HL-60 (cell line): ENCODE results near the gene PIK3CA.
A peak's percentile ranks its signal among the peaks of the same experiment; 100 is the strongest.

ENCODE experiments used
- DNase-seq, 2 experiments: peaks; one replicate each; pipeline ENCODE4 v3.0.0-alpha.2; 2010 to 2020; ENCODE audit warnings: low read depth in 1 of 2, low spot score in 1 of 2
- H3K27ac ChIP-seq: fragments of 250-450 bp; sonication (Bioruptor Pico); replicated peaks from 2 replicates; pipeline ENCODE4 v1.5.1; 2020; ENCODE audit warnings: mild to moderate bottlenecking, moderate library complexity
- H3K27me3 ChIP-seq: fragments of 250-450 bp; sonication (Bioruptor Pico); 2 replicates; pipeline ENCODE4 v1.5.1; 2021; ENCODE audit warnings: mild to moderate bottlenecking, moderate library complexity; ENCODE audit not compliant: insufficient read depth, poor library complexity, severe bottlenecking
- H3K4me3 ChIP-seq: replicated peaks from 2 replicates; pipeline ENCODE4 v1.5.1; 2011; ENCODE audit warnings: mild to moderate bottlenecking, control low read depth, low read length; ENCODE audit not compliant: insufficient read depth
- GABPA ChIP-seq: IDR thresholded peaks from 2 replicates; pipeline ENCODE4 v1.6.1; 2012; ENCODE audit warnings: low read depth
- POLR2AphosphoS5 ChIP-seq: IDR thresholded peaks from 2 replicates; pipeline ENCODE4 v1.6.1; 2012; ENCODE audit warnings: low read depth
- REST ChIP-seq: IDR thresholded peaks from 2 replicates; pipeline ENCODE4 v1.6.1; 2012; ENCODE audit warnings: low read depth; ENCODE audit not compliant: insufficient replicate concordance
- SPI1 ChIP-seq: IDR thresholded peaks from 2 replicates; pipeline ENCODE4 v1.6.1; 2012; ENCODE audit warnings: low read depth, mild to moderate bottlenecking, borderline replicate concordance
- TF ChIP-seq, protein P1 (sequence below): IDR thresholded peaks from one replicate; pipeline ENCODE4 v1.5.1; 2011; ENCODE audit warnings: low read length, control low read depth, inconsistent platforms; ENCODE audit not compliant: insufficient read depth

The PIK3CA gene

DNA sequence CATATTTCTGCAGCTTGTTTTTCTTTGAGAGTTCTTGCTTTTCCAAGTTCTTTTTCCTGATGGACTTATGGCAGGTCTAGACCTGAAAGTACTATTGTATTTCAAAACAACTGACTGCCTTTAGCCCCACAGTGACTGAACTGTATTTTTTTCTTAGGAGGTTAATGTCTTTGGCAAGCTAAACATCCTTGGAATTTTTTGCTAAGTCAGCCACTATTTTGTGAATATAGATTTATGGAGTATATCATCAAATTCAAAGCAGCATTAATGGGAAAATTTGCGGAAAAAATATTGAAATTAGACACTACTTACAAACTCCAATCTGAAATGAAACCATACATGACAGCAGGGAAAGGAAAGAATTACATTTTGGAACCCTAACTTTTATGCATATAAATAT is 8.6 kb downstream of the PIK3CA start:
- Histone ChIP-seq H3K27me3 (no peaks in the 10 kb centered on the region), H3K27ac (no peak overlapping the region), H3K4me3 (no peak overlapping the region)
- TF ChIP-seq, protein P1, sequence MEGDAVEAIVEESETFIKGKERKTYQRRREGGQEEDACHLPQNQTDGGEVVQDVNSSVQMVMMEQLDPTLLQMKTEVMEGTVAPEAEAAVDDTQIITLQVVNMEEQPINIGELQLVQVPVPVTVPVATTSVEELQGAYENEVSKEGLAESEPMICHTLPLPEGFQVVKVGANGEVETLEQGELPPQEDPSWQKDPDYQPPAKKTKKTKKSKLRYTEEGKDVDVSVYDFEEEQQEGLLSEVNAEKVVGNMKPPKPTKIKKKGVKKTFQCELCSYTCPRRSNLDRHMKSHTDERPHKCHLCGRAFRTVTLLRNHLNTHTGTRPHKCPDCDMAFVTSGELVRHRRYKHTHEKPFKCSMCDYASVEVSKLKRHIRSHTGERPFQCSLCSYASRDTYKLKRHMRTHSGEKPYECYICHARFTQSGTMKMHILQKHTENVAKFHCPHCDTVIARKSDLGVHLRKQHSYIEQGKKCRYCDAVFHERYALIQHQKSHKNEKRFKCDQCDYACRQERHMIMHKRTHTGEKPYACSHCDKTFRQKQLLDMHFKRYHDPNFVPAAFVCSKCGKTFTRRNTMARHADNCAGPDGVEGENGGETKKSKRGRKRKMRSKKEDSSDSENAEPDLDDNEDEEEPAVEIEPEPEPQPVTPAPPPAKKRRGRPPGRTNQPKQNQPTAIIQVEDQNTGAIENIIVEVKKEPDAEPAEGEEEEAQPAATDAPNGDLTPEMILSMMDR, result no peak
- TF ChIP-seq GABPA (no peak), POLR2AphosphoS5 (no peak), SPI1 (no peak), REST (no peak)
- DNase-seq, result no peak

DNA sequence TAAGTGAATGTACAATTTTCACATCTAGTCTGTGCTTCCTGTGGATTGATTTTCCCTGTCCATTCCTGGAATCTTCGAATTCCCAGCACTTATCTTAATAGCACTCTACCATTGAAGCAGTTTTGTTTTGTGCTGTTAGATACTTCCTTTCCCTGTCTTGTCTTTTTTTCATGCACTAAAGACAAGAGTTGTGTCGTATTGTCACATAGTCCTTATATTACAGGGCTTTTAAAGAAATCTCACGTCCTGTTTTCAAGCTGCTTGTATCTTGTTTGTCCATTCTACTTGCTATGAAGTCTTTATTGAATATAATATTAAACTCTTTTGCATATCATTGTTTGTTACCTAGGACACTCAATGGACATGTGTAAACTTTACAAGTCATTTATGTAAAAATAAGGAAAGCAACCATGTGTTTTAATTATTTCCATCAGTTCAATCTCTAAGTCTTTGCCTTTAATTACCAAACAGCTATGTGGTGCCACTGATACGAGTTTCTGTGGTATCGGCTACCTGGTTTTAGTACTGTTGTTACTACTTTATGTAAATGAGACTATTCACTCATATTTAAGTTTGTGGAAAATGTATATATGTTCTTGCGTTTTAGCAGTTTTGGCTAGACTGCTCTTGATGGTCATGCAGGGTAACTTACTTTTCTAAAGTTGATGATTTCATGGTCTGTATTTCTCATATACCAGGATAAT is 10.3 kb downstream of the PIK3CA start:
- Histone ChIP-seq H3K27me3 (no peaks in the 10 kb centered on the region), H3K27ac (no peak overlapping the region), H3K4me3 (no peak overlapping the region)
- no peak for DNase-seq
- TF ChIP-seq POLR2AphosphoS5 (no peak), GABPA (no peak), SPI1 (no peak), REST (no peak)
- TF ChIP-seq, protein P1, result no peak

DNA sequence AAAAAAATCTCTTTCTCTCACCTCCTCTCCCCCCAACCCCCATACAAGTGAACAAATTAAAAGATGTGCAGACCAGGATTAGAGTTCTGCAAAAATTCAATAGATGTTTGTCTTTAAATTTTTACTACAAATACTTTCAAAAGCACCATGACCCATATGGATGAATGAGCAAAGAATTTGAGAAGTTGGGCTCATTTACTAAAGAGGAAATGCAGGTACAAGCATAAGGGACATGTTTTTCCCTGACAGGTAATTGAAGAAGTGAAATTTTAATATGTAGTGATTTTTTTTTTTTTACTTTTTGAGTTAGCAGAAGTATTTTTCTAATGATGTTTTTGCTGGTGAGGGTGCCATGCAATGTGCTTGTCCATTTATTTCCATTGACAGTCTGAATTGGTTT is 15.3 kb downstream of the PIK3CA start:
- Histone ChIP-seq H3K4me3 (no peak overlapping the region), H3K27me3 (no peaks in the 10 kb centered on the region), H3K27ac (no peak overlapping the region)
- 0 out of 2 replicates have a peak, but pooled peaks have one; percentile 11 for TF ChIP-seq SPI1
- TF ChIP-seq REST, result no peak
- TF ChIP-seq GABPA, result no peak
- DNase-seq, result no peak
